AG10803 (cell line): Measurements from ENCODE around the gene PRKAR2A.

ENCODE experiments used
- DNase-seq: peaks from one replicate; pipeline ENCODE4 v3.0.0; 2010; ENCODE audit warnings: low read depth
- H3K4me3 ChIP-seq: 2 replicates; pipeline ENCODE4 v1.5.1; 2011; ENCODE audit warnings: mild to moderate bottlenecking, low read length, control low read depth
- CTCF ChIP-seq: conservative IDR thresholded peaks from 2 replicates; pipeline ENCODE4 v1.5.1; 2011; ENCODE audit warnings: mild to moderate bottlenecking, low read length, control low read depth, inconsistent platforms

Gene PRKAR2A

GRCh38 chr3:48856469-48856868 is 8.8 kb upstream of the PRKAR2A start:
- H3K4me3 ChIP-seq, result no peak overlapping the region
- DNase-seq, result no peak
- TF ChIP-seq CTCF, result no peak

- TF ChIP-seq CTCF, result no peak
- no peak for DNase-seq
Observed at GRCh38 chr3:48855681-48856447, 8.2 kb upstream of the PRKAR2A start.

GRCh38 chr3:48852151-48852550 is 4.5 kb upstream of the PRKAR2A start:
- DNase-seq, result no peak
- no peak overlapping the region for H3K4me3 ChIP-seq
- TF ChIP-seq CTCF, result no peak

More at GRCh38 chr3:48855681-48856447, 8.2 kb upstream of the PRKAR2A start:
- no peak overlapping the region for H3K4me3 ChIP-seq

- no peak for TF ChIP-seq CTCF
Observed at GRCh38 chr3:48851407-48851806, 3.7 kb upstream of the PRKAR2A start.

DNA sequence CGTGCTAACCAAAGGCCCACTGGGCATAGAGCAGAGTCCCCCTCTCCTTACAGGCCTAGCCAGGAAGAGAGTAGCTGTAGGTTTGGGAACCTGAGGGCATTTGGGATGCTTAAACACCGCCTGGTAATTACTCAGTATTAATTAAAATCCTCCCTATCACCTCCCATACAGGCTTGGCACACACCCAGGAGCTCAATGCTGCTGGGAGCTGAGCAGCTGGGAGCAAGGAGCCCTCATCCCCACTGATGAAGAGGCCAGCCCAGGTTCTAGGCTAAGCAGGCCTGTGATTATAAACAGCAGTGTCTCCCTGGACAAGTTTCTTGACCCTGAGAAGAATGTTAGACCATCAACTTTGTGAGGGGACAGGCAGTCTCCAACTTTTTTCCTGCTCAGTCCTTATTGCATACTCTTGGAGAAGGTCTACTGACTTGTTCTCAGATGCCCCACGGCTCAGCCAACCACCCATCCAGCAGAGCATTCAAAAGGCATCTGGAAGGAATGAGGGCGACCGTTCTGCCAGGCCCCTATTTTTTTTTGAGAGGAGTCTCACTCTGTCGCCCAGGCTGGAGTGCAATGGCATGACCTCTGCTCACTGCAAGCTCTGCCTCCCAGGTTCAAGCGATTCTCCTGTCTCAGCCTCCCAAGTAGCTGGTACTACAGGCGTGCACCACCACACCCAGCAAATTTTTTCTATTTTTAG is 1.3 kb upstream of the PRKAR2A start:
- no peak for DNase-seq
- no peak for TF ChIP-seq CTCF
- H3K4me3 ChIP-seq, result no peak overlapping the region

More at GRCh38 chr3:48851407-48851806, 3.7 kb upstream of the PRKAR2A start:
- DNase-seq, result no peak
- H3K4me3 ChIP-seq, result no peak overlapping the region

DNA sequence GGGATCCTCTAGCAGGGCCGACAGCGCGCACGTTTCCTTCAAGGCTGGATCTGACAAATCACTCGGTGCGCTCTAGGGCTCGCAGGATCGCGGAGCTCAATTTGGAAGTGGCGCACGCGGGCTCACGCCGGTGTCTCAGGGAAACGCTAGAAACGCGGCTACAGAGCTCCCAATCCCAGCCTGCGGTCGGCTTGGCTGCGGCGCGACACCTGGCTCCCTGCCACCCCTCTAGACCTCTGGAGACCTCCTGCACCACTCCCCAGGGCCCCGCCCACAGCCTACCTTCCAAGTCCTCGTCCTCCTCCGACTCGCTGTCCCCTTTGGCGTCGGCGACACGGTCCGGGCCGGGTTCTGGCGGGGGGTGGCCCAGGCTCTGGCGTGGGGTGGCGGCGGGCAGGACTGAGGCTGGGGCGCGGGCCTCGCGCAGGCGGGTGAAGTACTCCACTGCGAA is 596 bp downstream of the PRKAR2A start:
- TF ChIP-seq CTCF, result no peak
- H3K4me3 ChIP-seq, result peak overlapping the region; percentile 84
- DNase-seq, result peak; percentile 74

DNA sequence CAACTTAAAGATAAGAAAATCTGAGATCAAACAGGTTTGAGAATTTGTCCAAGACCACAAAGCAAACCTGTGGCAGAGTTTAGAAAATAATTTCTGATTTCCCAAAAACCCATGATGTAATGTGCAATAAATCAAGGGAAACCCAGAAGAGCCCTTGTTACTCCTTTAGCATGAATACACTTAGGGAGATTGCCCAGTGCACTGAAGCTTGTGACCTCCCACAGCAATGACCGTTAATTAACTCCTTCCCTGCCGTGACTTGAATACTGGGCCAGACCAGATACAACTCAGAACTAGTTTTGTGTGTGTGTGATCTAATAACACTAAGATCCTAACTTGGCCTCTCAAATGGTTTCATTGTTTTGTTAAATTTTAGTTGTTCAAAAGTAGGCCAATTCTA is 2.5 kb downstream of the PRKAR2A start:
- TF ChIP-seq CTCF, result no peak
- H3K4me3 ChIP-seq, result no peak overlapping the region

More for the DNA sequence above, 2.5 kb downstream of the PRKAR2A start:
- peak; percentile 40 for DNase-seq
